ENCODE data around the gene MAD1L1. TPM values are rescaled to one million over a fixed set of nuclear protein-coding genes. Genes with fewer than 3 reads are reported as not detected.
A peak's percentile ranks its signal among the peaks of the same experiment; 100 is the strongest.

Gene MAD1L1
- total RNA-seq, 1 experiment from 2014 or later: 43.8 TPM

DNA sequence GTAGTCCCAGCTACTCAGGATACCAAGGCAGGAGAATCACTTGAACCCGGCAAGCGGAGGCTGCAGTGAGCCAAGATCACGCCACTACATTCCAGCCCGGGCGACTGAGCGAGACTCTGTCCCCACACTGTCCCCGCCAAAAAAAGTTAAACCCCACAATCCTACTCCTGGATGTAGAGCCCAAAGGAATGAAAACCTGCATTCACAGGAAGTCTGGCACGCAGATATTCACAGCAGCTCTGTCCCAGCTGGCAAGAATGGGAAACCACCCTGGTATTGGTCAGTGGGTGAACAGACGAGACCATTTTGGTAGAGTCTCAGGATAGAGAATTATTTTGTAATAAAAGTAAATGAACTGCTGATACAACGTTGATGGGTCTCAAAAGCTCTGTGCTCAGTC, 225.2 kb downstream of the MAD1L1 start:
- 0 out of 2 replicates have a peak overlapping the region, but pooled peaks have one; percentile 65 for H3K27ac Mint-ChIP-seq

More for the DNA sequence above, 225.2 kb downstream of the MAD1L1 start:
- CTCF ChIA-PET: no interaction called here
- Mint-ChIP-seq H3K9me3 (no peaks in the 10 kb centered on the region), H3K4me3 (no peak overlapping the region), H3K36me3 (no peaks in the 10 kb centered on the region), H3K4me1 (no peaks in the 10 kb centered on the region), H3K27me3 (ENCODE audit: low read depth) (no peaks in the 10 kb centered on the region)
- TF ChIP-seq, protein P1, sequence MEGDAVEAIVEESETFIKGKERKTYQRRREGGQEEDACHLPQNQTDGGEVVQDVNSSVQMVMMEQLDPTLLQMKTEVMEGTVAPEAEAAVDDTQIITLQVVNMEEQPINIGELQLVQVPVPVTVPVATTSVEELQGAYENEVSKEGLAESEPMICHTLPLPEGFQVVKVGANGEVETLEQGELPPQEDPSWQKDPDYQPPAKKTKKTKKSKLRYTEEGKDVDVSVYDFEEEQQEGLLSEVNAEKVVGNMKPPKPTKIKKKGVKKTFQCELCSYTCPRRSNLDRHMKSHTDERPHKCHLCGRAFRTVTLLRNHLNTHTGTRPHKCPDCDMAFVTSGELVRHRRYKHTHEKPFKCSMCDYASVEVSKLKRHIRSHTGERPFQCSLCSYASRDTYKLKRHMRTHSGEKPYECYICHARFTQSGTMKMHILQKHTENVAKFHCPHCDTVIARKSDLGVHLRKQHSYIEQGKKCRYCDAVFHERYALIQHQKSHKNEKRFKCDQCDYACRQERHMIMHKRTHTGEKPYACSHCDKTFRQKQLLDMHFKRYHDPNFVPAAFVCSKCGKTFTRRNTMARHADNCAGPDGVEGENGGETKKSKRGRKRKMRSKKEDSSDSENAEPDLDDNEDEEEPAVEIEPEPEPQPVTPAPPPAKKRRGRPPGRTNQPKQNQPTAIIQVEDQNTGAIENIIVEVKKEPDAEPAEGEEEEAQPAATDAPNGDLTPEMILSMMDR (IDR thresholded peaks at IDR 0.05): no peak
- TF ChIP-seq OVOL2 (CRISPR knock-in tag; IDR thresholded peaks at IDR 0.05; ENCODE audit: borderline replicate concordance) (no peak), SOX15 (CRISPR knock-in tag; IDR thresholded peaks at IDR 0.05) (no peak), ZNF121 (CRISPR knock-in tag; IDR thresholded peaks at IDR 0.05) (no peak), TEAD1 (CRISPR knock-in tag; IDR thresholded peaks at IDR 0.05) (no peak), ZNF416 (CRISPR knock-in tag; IDR thresholded peaks at IDR 0.05) (no peak), ATF1 (CRISPR knock-in tag; IDR thresholded peaks at IDR 0.05) (no peak), NFATC4 (CRISPR knock-in tag; IDR thresholded peaks at IDR 0.05) (no peak), MXD4 (CRISPR knock-in tag; IDR thresholded peaks at IDR 0.05; ENCODE audit: borderline replicate concordance) (no peak), SMAD3 (CRISPR knock-in tag; IDR thresholded peaks at IDR 0.05; ENCODE audit: borderline replicate concordance) (no peak)
- TF ChIP-seq, protein P2, sequence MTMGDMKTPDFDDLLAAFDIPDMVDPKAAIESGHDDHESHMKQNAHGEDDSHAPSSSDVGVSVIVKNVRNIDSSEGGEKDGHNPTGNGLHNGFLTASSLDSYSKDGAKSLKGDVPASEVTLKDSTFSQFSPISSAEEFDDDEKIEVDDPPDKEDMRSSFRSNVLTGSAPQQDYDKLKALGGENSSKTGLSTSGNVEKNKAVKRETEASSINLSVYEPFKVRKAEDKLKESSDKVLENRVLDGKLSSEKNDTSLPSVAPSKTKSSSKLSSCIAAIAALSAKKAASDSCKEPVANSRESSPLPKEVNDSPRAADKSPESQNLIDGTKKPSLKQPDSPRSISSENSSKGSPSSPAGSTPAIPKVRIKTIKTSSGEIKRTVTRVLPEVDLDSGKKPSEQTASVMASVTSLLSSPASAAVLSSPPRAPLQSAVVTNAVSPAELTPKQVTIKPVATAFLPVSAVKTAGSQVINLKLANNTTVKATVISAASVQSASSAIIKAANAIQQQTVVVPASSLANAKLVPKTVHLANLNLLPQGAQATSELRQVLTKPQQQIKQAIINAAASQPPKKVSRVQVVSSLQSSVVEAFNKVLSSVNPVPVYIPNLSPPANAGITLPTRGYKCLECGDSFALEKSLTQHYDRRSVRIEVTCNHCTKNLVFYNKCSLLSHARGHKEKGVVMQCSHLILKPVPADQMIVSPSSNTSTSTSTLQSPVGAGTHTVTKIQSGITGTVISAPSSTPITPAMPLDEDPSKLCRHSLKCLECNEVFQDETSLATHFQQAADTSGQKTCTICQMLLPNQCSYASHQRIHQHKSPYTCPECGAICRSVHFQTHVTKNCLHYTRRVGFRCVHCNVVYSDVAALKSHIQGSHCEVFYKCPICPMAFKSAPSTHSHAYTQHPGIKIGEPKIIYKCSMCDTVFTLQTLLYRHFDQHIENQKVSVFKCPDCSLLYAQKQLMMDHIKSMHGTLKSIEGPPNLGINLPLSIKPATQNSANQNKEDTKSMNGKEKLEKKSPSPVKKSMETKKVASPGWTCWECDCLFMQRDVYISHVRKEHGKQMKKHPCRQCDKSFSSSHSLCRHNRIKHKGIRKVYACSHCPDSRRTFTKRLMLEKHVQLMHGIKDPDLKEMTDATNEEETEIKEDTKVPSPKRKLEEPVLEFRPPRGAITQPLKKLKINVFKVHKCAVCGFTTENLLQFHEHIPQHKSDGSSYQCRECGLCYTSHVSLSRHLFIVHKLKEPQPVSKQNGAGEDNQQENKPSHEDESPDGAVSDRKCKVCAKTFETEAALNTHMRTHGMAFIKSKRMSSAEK (CRISPR knock-in tag; IDR thresholded peaks at IDR 0.05; ENCODE audit: borderline replicate concordance): no peak
- TF ChIP-seq, protein P3, sequence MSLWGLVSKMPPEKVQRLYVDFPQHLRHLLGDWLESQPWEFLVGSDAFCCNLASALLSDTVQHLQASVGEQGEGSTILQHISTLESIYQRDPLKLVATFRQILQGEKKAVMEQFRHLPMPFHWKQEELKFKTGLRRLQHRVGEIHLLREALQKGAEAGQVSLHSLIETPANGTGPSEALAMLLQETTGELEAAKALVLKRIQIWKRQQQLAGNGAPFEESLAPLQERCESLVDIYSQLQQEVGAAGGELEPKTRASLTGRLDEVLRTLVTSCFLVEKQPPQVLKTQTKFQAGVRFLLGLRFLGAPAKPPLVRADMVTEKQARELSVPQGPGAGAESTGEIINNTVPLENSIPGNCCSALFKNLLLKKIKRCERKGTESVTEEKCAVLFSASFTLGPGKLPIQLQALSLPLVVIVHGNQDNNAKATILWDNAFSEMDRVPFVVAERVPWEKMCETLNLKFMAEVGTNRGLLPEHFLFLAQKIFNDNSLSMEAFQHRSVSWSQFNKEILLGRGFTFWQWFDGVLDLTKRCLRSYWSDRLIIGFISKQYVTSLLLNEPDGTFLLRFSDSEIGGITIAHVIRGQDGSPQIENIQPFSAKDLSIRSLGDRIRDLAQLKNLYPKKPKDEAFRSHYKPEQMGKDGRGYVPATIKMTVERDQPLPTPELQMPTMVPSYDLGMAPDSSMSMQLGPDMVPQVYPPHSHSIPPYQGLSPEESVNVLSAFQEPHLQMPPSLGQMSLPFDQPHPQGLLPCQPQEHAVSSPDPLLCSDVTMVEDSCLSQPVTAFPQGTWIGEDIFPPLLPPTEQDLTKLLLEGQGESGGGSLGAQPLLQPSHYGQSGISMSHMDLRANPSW (CRISPR knock-in tag; conservative IDR thresholded peaks at IDR 0.05; ENCODE audit: low read depth): no peak
- TF ChIP-seq, protein P4, sequence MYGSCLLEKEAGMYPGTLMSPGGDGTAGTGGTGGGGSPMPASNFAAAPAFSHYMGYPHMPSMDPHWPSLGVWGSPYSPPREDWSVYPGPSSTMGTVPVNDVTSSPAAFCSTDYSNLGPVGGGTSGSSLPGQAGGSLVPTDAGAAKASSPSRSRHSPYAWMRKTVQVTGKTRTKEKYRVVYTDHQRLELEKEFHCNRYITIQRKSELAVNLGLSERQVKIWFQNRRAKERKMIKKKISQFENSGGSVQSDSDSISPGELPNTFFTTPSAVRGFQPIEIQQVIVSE (CRISPR knock-in tag; IDR thresholded peaks at IDR 0.05; ENCODE audit: borderline replicate concordance): no peak
- TF ChIP-seq, protein P5, sequence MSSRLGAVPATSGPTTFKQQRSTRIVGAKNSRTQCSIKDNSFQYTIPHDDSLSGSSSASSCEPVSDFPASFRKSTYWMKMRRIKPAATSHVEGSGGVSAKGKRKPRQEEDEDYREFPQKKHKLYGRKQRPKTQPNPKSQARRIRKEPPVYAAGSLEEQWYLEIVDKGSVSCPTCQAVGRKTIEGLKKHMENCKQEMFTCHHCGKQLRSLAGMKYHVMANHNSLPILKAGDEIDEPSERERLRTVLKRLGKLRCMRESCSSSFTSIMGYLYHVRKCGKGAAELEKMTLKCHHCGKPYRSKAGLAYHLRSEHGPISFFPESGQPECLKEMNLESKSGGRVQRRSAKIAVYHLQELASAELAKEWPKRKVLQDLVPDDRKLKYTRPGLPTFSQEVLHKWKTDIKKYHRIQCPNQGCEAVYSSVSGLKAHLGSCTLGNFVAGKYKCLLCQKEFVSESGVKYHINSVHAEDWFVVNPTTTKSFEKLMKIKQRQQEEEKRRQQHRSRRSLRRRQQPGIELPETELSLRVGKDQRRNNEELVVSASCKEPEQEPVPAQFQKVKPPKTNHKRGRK (CRISPR knock-in tag; IDR thresholded peaks at IDR 0.05; ENCODE audit: borderline replicate concordance): no peak
- no peak for ATAC-seq
- POLR2A ChIA-PET: no interaction called here
- peak; percentile 6 for DNase-seq (ENCODE audit: low spot score)
